Measurements from ENCODE around the gene GPR15.
A peak's percentile ranks its signal among the peaks of the same experiment; 100 is the strongest.

GPR15 gene

GRCh38 chr3:98530676-98531075 is 1.1 kb upstream of the GPR15 start:
- DNase-seq (ENCODE audit: low spot score), result no peak

GRCh38 chr3:98532275-98532637 is 478 bp downstream of the GPR15 start:
- DNase-seq (ENCODE audit: low spot score), result no peak

GRCh38 chr3:98532709-98533571 is 1.2 kb downstream of the GPR15 start:
- DNase-seq (ENCODE audit: low spot score), result no peak

- no peak for DNase-seq (ENCODE audit: low spot score)
Observed at GRCh38 chr3:98534168-98534567, 2.4 kb downstream of the GPR15 start.

- DNase-seq (ENCODE audit: low spot score), result no peak
Observed at GRCh38 chr3:98534734-98535133, 3.0 kb downstream of the GPR15 start.

- DNase-seq (ENCODE audit: low spot score), result peak; percentile 91
Observed at GRCh38 chr3:98536456-98537017, 4.8 kb downstream of the GPR15 start.

- DNase-seq (ENCODE audit: low spot score), result no peak
Observed at GRCh38 chr3:98540346-98540745, 8.6 kb downstream of the GPR15 start.

GRCh38 chr3:98541695-98542094 is 9.9 kb downstream of the GPR15 start:
- peak; percentile 44 for DNase-seq (ENCODE audit: low spot score)

GRCh38 chr3:98542623-98543022 is 10.8 kb downstream of the GPR15 start:
- peak; percentile 15 for DNase-seq (ENCODE audit: low spot score)

GRCh38 chr3:98545940-98546339 is 14.2 kb downstream of the GPR15 start:
- DNase-seq (ENCODE audit: low spot score), result no peak

GRCh38 chr3:98548544-98548943 is 16.8 kb downstream of the GPR15 start:
- no peak for DNase-seq (ENCODE audit: low spot score)

GRCh38 chr3:98550833-98551232 is 19.1 kb downstream of the GPR15 start:
- DNase-seq (ENCODE audit: low spot score), result no peak

- DNase-seq (ENCODE audit: low spot score), result no peak
Observed at GRCh38 chr3:98551236-98551635, 19.5 kb downstream of the GPR15 start.

- no peak for DNase-seq (ENCODE audit: low spot score)
Observed at GRCh38 chr3:98551754-98552153, 20.0 kb downstream of the GPR15 start.

GRCh38 chr3:98552232-98553020 is 20.6 kb downstream of the GPR15 start:
- DNase-seq (ENCODE audit: low spot score), result no peak

- no peak for DNase-seq (ENCODE audit: low spot score)
Observed at GRCh38 chr3:98553021-98553563, 21.3 kb downstream of the GPR15 start.

GRCh38 chr3:98553753-98554152 is 22.0 kb downstream of the GPR15 start:
- no peak for DNase-seq (ENCODE audit: low spot score)

- no peak for DNase-seq (ENCODE audit: low spot score)
Observed at GRCh38 chr3:98554580-98554979, 22.8 kb downstream of the GPR15 start.

GRCh38 chr3:98555025-98555379 is 23.2 kb downstream of the GPR15 start:
- no peak for DNase-seq (ENCODE audit: low spot score)

GRCh38 chr3:98556164-98557130 is 24.7 kb downstream of the GPR15 start:
- DNase-seq (ENCODE audit: low spot score), result no peak

GRCh38 chr3:98557324-98558010 is 25.7 kb downstream of the GPR15 start:
- DNase-seq (ENCODE audit: low spot score), result peak; percentile 47
